NCI-H2227 treated with DMSO at 0.1 percent for 48 hours (cell line): Measurements from ENCODE around the gene PPFIA4.
"Not testable (repeated sequence)": the region's sequence is repeated elsewhere in the genome, so short reads cannot be mapped to it uniquely, and the experiment has no call there.

ENCODE experiments used
- DNase-seq: peaks from one replicate; lab custom pipeline; 2025; lab: John Stamatoyannopoulos, UW

PPFIA4 gene

DNA sequence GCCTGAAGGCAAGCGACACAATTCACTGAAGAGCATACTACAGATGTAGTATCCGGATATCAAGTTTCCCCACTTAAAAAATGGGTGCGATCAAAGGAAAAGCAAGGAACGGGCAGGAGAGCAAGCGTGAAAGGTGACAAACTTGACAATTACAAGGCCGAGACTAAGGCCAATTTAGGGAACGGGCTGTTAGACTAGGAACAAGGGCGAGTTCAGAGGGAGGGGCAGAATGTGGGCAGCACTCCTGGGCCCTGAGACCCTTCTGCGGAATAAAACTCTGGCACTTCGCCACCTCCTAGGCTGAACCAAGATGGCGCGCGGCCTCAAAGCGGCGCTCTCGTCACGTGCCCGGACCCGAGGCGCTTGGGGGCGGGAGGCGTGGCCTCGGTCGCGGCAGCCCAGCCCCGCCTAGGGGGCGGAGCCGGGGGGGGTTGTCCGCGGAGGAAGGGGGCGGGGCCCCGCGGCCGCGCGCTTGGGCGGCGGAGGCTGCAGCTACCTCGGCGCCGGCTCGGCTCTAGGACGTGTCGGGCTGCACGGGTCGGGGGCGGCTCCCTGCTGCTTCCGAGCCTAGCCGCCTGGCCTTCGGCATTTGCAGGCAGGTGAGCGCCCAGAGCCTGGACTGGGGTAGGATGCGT, at the start of gene PPFIA4:
Gene PPFIA4, plus strand, starts transcription at position 461 of the 635 bp plus-strand sequence. CDS start 12,518 bp downstream, outside the sequence.
- DNase-seq, result peak; percentile 90

DNA sequence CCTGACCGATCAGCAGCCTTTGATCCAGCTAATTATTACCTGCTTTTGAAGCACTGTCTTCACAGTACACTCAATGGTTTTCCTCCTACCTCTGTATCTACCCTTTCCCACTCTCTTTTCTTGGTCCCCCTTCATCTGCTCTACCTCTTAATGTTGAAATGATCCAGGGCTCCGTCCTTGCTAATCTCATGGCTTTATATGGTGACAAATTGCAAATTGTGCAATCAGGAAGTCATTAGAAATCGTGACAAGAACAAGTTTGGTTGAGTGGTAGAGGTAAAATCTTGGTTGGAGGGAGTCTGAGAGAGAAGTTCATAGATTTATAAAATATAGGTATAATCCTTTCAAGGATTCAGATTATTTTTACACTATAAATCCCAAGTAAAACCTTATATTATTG, 49.7 kb upstream of the PPFIA4 start:
- DNase-seq, result no peak

DNA sequence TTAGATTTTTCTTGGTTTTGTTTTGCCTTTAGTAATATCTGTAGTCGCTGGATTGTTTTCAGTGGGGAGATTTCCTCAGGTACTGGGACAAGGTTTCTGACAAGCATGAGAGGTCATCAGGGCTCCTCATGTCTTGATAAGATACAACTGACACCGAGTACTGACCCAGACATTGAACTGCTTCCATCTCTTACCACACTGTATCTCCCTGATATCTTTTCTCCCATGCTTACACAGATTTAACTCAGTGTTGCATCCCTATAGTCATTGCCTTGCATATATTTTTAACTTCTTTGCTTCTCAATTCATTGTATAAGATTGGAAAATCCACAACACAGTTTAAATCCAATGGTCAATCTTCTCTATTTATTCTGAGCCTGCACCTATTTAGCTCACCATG, 46.8 kb upstream of the PPFIA4 start:
- no peak for DNase-seq

DNA sequence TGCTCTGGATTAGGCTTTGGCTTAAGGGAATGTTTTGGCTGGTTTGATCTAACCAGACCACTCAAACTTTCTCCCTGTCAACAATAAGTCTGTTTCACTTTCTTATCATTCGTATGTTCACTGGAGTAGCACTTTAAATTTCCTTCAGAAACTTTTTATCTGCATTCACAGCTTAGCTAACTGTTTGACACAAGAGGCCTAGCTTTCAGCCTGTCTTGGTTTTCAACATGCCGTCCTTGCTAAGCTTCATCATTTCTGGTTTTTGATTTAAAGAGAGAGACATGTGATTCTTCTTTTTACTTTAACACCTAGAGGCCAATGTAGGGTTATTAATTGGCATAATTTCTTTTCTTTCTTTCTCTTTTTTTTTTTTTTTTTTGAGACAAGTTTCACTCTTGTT, 44.4 kb upstream of the PPFIA4 start:
- DNase-seq, result no peak

DNA sequence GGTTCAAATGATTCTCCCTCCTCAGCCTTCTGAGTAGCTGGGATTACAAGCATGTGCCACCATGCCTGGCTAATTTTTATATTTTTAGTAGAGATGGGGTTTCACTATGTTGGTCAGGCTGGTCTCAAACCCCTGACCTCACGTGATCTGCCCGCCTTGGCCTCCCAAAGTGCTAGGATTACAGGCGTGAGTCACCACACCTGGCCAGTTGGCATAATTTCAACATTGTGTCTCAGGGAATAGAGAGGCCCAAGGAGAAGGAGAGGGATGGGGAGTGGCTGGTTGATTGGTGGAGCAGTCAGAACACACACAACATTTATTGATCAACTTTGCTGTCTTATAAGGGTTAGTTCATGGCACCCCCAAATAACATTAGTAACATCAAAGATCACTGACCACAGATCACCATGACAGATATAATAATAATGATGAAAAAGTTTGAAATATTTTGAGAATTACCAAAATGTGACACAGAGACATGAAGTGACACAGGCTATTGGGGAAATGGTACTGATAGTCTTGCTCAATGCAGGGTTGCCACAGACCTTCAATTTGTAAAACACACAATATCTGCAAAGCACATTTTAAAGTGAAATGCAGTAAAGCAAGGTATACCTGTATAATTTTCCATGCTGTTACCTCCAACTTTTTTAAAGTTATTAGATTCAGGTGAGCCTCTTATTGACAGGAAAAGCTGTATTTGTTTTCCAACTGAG, 43.4 kb upstream of the PPFIA4 start:
- no peak for DNase-seq

DNA sequence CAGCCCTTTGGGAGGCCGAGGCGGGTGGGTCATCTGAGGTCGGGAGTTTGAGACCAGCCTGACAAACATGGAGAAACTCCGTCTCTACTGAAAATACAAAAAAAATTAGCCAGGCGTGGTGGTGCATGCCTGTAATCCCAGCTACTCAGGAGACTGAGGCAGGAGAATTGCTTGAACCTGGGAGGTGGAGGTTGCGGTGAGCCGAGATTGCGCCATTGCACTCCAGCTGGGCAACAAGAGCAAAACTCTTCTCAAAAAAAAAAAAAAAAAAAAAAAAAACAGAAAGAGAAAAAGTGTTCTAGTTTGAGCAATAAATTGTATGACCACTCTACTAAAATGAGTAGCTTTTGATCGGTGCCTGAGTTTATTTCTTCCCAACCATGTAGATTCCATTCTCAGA, 40.2 kb upstream of the PPFIA4 start:
- not testable (repeated sequence) for DNase-seq

DNA sequence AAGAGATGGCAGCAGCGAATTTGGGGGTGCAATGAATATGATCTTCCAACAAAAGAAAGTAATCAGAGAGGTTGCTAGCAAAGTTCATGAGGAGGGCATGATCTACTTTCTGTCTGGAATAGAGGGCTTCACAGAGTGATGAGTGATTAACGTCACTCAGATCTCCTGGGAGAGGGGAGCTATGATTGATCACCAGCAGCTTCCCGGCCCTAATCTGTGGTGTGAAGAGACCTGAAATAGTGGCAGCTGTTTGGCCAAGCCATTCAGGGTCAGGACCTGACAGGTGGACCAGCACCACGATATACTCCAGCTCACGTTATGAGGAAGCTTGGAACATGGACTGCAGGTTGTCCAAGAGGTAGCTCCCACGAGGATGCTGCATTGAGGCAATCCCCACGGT, 39.0 kb upstream of the PPFIA4 start:
- DNase-seq, result no peak

DNA sequence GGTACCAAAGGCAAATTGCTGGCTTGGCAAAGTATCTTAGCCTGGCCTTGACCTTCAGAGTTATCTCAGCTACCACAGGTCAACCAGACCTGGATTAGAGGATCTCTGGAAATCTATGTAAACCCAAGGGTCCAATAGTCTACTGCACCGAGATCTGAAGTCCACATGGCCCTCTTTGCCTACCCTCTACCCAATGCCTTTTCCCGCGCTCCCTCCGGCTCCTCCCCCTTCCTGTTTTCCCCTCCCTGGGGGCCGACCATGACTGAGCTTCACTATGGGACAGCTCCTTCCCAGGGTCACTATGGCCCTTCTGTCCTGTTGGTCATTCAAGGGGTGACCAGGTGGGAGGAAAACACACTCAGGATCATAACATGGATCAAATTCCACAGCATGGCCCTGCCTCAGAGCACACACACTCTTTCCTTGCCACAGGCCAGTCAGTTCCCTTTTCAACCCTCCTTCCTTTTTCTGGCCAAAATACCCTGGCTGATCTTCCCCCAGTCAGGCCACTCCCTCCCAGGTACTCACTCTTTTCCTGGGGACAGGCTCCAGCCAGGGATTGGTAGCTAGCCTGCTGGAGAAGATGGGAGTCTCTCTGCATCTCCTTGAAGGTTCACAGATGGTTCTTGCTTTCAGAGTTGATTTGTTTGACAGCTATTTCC, 38.2 kb upstream of the PPFIA4 start:
- DNase-seq, result no peak

DNA sequence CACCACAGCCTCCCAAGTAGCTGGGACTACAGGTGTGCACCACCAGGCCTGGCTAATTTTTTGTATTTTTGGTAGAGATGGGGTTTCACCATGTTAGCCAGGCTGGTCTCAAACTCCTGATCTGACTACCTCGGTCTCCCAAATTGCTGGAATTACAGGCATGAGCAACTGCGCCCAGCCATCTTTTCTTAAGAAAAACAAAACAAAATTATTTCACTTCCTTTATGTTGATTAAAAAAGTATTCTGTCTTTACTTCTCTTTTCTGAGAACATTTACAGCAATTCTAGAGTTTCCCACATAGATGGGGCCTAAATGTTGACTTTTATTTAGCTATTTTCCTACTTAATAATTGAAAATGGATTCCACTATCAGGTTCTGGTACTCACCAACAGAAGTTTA, 36.4 kb upstream of the PPFIA4 start:
- DNase-seq, result no peak

DNA sequence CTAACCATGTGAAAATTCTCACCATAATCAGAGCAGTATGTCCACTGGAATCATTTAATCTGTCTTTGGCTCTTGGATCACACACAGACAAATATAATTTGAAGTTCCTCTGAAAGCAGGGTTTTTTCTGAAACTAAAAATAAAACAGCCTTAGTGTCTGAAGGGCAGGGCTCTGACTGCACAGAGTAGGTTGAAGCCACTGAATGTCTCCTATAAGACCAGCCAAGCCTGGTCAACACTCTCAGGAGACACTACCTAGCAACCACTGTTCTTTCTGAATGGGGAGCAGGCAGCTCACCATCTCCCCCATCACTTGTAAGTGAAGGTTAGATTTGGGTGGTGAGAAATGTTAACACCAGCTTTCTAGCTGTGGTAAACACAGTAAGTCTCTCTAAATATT, 35.2 kb upstream of the PPFIA4 start:
- DNase-seq, result no peak

DNA sequence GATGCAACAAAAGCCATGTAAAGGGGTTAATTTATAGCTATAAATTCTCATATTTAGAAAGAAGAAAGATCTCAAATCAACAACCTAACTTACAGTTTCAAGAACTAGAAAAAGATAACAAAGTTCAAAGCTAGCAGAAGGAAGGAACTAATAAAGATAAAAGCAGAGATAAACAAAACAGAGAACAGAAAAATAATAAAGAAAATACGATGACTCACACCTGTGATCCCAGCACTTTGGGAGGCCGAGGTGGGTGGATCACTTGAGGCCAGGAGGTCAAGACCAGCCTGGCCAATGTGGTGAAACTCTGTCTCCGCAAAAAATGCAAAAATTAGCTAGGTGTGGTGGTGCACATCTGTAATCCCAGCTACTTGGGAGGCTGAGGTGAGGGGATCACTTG, 31.5 kb upstream of the PPFIA4 start:
- DNase-seq, result no peak

DNA sequence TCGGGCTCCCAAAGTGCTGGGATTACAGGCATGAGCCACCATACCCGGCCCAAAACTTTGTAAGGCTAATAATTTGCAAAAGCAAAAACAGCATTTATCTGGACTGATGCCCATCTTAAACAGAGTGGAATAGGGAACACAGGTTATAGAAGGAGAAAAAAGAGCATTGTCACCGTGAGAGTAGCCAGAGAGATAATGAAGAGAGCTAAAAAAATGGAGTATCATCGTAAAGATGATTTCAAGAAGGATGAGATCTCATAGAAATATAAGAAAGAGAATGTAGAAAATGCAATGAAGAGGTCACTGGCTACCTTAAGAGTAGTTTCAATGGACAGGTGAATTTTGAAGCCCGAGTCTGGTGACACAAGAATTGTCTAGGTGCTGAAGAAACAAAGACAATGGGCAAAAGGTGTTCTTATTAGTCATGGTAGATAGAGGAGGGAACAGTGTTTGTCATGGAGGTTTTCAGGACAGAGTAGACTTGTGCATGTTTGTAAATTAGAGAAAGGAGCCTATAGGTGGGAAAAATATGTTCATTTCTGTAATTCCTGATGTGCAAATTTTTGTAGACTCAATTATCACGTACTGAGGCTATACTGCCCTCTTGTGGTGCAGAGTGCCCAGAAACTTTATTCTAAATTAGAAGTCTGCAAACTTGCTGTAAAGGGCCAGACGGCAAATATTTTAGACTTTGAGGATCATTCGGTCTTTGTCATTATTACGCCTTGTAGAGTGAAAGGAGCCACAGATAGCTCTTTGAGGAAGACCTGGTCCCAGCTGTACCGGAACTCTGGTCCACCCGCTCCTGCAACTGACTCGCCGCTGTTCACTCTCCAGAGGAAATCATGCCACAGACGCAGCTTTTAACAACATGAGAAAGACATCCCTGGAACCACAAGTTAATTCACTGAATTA, 27.2 kb upstream of the PPFIA4 start:
- DNase-seq, result peak; percentile 40

DNA sequence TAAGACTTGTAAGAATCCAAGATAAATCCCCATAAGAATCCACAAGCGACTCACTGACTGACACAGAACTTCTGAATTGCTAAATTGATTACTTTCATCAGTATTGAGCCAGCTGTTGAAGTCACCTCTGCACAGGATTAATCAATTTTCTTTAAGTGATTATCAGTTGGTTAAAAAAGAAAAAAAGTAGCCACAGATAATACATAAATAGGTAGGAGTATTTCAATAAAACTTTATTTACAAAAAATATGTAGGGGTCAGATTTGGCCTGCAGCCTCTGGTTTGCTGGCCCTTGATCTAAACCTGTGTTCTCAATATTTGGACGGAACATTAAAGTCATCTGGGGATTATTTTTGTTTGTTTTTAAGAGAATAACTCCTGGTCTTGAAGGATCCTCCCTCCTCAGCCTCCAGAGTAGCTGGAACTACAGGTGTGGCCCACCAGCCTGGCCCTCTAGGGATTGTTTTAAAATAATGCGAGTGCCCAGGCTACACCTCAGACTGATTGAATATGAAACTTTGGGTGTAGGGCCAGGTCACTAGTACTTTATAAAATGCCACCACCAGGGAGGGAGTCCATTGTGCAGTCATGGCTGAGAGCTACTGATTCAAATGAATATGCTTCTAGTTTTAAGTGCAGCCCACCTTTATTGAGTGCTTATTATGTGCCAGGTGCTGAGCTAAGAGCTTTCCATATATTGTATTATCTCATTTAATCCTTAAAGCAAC, 25.9 kb upstream of the PPFIA4 start:
- no peak for DNase-seq

DNA sequence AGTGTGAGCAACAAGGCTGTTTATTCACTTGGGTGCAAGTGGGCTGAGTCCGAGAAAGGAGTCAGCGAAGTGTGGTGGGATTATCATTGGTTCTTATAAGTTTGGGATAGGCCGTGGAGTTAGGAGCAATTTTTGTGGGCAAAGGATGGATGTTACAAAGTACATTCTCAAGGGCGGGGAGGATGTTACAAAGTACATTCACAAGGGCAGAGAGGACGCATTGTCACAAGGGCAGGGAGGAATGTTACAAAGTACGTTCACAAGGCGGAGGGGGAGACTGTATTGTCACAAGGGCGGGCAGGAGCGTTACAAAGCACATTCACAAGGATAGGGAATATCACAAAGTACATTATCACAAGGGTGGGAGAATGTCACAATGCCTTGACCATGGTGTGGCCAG, 24.3 kb upstream of the PPFIA4 start:
- no peak for DNase-seq

DNA sequence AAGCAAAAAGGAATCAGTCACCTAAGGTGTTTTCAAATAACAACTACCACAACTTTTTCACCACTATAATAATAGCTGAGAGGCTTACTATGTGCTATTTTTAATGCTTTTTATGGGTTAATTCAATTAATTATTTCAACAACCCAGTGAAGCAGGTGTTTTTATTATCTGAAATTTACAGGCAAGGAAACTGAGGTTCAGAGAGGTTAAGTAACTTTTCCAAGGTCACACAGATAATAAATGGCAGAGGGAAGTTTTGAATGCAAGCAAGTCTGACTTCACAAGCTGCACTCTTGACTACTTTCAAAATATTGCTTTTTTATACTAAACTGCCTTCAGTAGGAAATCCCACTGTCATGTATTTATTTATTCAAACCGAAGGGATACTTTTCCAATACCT, 23.3 kb upstream of the PPFIA4 start:
- DNase-seq, result no peak

DNA sequence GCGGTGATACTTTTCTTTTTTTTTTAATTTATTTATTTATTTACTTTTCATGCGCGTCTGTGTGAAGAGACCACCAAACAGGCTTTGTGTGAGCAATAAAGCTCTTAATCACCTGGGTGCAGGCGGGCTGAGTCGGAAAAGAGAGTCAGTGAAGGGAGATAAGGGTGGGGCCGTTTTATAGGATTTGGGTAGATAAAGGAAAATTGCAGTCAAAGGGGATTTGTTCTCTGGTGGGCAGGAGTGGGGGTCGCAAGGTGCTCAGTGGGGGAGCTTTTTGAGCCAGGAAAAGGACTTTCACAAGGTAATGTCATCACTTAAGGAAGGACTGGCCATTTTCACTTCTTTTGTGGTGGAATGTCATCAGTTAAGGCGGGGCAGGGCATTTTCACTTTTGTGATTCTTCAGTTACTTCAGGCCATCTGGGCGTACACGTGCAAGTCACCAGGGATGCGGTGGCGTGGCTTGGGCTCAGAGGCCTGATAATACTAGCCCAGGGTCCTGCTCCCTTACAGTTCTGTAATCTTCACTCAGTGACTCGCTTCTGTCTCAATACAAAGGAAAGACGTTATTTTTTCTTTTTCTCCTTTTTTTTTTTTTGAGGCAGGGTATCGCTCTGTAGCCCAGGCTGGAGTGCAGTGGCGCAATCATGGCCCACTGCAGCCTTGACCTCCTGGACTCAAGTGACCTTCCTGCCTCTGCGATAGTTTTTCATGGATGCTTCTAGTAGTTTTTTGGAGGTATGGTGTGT, 20.7 kb upstream of the PPFIA4 start:
- not testable (repeated sequence) for DNase-seq

DNA sequence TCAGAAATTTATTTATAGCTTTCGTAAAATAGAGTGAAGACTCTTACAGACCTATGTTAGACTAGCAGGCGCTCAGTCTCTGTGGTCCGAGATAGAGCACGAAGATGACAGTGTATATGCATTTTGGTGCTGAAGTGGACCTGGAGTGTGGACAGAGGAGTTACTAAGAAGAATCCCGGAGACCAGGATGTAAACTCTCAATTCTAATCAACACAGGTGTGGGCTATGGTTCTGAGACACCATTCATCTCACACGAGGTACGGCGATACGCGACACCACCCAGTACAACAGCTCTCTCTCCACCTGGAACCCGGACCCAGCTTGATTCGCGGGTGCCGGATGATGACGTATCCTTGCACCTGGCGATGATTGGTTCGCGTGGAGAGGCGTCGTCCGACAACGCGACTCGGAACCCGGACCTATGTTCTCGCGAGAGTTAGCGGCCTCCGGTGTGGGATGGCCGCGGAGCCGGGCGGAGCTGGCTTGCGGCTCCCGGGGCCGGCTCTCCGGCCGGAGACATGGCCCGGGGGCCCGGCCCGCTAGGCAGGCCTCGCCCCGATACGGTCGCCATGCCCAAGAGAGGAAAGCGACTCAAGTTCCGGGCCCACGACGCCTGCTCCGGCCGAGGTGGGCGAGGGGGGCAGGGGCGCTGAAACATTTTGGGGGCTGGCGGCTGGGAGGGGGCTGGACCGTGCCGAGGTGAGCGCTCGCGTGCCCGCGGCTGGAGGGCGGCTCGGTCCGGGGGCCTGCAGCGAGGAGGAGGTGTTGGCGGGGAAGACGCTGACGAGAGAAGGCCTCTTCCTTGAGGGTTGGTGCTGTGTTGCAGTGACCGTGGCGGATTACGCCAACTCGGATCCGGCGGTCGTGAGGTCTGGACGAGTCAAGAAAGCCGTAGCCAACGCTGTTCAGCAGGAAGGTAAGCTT, 19.1 kb upstream of the PPFIA4 start, which contains the start of gene TMEM183A:
Gene TMEM183A, plus strand, starts transcription at position 427 of the 924 bp plus-strand sequence. Its CDS starts 92 bp downstream, at position 519.
- peak; percentile 90 for DNase-seq

DNA sequence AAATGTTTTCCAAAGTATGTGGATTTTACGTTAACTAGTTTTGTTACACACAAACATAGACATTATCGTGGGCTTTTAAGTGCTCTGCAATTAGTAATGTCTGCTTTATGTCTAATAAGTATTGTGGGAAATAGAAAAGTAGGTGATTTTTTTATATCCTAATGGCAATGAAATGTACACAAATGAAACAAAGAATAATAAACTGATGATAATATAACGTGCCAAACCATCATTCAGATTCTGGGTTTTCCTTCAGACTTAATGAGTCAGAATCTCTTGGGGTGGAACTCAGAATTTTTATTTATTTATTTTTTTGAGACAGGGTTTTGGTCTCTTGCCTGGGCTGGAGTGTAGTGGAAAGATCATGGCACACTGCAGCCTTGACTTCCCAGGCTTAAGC, 17.1 kb upstream of the PPFIA4 start:
- DNase-seq, result no peak

DNA sequence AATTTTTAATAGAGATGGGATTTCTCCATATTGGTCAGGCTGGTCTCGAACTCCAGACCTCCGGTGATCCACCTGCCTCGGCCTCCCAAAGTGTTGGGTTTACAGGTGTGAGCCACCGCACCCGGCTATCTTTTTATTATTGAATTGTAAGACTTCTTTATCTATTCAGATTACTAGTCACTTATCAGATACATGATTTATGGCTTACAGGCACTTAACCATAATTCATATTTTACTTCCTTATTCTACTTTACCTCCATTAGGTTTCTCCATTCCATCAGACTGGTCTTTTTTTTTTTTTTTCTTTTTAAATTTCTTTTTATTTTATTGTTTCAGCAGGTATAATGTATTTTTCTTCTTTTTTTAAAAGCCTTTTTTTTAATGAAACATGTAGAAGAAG, 14.7 kb upstream of the PPFIA4 start:
- DNase-seq, result no peak

DNA sequence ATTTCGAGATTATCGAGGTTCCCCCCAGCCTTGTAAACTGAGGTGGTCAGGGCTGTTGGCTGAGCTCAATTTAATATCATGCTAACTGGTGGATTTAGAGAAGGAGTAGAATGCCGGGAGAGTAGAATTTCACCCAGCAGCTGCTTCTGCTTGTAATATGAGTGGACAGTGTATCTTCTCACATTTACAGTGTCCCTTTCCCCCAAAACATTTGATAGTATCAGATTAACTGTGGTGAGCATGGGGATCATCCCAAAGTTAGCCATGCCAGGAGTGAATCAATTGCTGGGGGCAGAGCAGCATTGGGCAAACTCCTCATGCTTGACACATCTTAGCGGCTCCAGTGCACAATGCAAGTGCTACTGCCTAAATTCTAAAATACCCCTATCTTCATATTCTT, 9.2 kb upstream of the PPFIA4 start:
- no peak for DNase-seq
